ENCODE results near the gene NR4A3.
"Not testable (repeated sequence)": the region's sequence is repeated elsewhere in the genome, so short reads cannot be mapped to it uniquely, and the experiment has no call there.

NR4A3 gene

GRCh38 chr9:99821396-99822108 is at the start of gene NR4A3:
Gene NR4A3, plus strand, starts transcription at chr9:99821885. Its CDS starts 6,158 bp downstream, at chr9:99828043.
- peak within 1 kb of the TSS; percentile 91 for H3K27ac Mint-ChIP-seq
- TF ChIP-seq CTCF (IDR thresholded peaks at IDR 0.05), result no peak
- H3K9me3 Mint-ChIP-seq, result no peaks in the 10 kb centered on the region
- H3K4me3 Mint-ChIP-seq, result peak within 1 kb of the TSS; percentile 92
- DNase-seq, result peak; percentile 87
- peaks cover 72% of the 10 kb centered on the region for H3K4me1 Mint-ChIP-seq
- H3K36me3 Mint-ChIP-seq (ENCODE audit: low read depth), result no peaks in the 10 kb centered on the region
- peaks cover 65% of the 10 kb centered on the region for H3K27me3 Mint-ChIP-seq (ENCODE audit: low read depth, poor library complexity)

GRCh38 chr9:99773468-99774138 is 48.1 kb upstream of the NR4A3 start:
- Mint-ChIP-seq H3K27me3 (ENCODE audit: low read depth, poor library complexity) (peaks cover 12% of the 10 kb centered on the region), H3K27ac (no peak overlapping the region), H3K36me3 (ENCODE audit: low read depth) (no peaks in the 10 kb centered on the region), H3K9me3 (no peaks in the 10 kb centered on the region), H3K4me3 (no peak overlapping the region), H3K4me1 (no peaks in the 10 kb centered on the region)
- TF ChIP-seq CTCF (IDR thresholded peaks at IDR 0.05), result no peak
- DNase-seq, result no peak

GRCh38 chr9:99778308-99778707 is 43.4 kb upstream of the NR4A3 start:
- no peaks in the 10 kb centered on the region for H3K36me3 Mint-ChIP-seq (ENCODE audit: low read depth)
- no peaks in the 10 kb centered on the region for H3K9me3 Mint-ChIP-seq

GRCh38 chr9:99778836-99779235 is 42.8 kb upstream of the NR4A3 start:
- peaks cover 4% of the 10 kb centered on the region for H3K27me3 Mint-ChIP-seq (ENCODE audit: low read depth, poor library complexity)
- H3K4me1 Mint-ChIP-seq, result no peaks in the 10 kb centered on the region
- TF ChIP-seq CTCF (IDR thresholded peaks at IDR 0.05), result no peak
- H3K27ac Mint-ChIP-seq, result no peak overlapping the region
- no peaks in the 10 kb centered on the region for H3K9me3 Mint-ChIP-seq
- no peak for DNase-seq
- H3K36me3 Mint-ChIP-seq (ENCODE audit: low read depth), result no peaks in the 10 kb centered on the region
- H3K4me3 Mint-ChIP-seq, result no peak overlapping the region

More at GRCh38 chr9:99778308-99778707, 43.4 kb upstream of the NR4A3 start:
- Mint-ChIP-seq H3K27me3 (ENCODE audit: low read depth, poor library complexity) (peaks cover 4% of the 10 kb centered on the region), H3K4me3 (no peak overlapping the region), H3K27ac (no peak overlapping the region), H3K4me1 (no peaks in the 10 kb centered on the region)
- no peak for DNase-seq
- TF ChIP-seq CTCF (IDR thresholded peaks at IDR 0.05), result no peak

- no peaks in the 10 kb centered on the region for H3K4me1 Mint-ChIP-seq
- TF ChIP-seq CTCF (IDR thresholded peaks at IDR 0.05), result no peak
- no peaks in the 10 kb centered on the region for H3K36me3 Mint-ChIP-seq (ENCODE audit: low read depth)
- H3K4me3 Mint-ChIP-seq, result no peak overlapping the region
- H3K9me3 Mint-ChIP-seq, result no peaks in the 10 kb centered on the region
- H3K27ac Mint-ChIP-seq, result no peak overlapping the region
- H3K27me3 Mint-ChIP-seq (ENCODE audit: low read depth, poor library complexity), result peaks cover 4% of the 10 kb centered on the region
- no peak for DNase-seq
Observed at GRCh38 chr9:99779277-99779676, 42.4 kb upstream of the NR4A3 start.

GRCh38 chr9:99782349-99782748 is 39.3 kb upstream of the NR4A3 start:
- not testable (repeated sequence) for DNase-seq; H3K4me1 Mint-ChIP-seq; H3K27me3 Mint-ChIP-seq (ENCODE audit: low read depth, poor library complexity); H3K9me3 Mint-ChIP-seq; H3K36me3 Mint-ChIP-seq (ENCODE audit: low read depth); H3K4me3 Mint-ChIP-seq; H3K27ac Mint-ChIP-seq

All from nephron progenitor cell (in vitro differentiated cells).